GM18517 (cell line): ENCODE results near the gene GPHA2.

Source experiments
- ATAC-seq: cut with Tn5 transposase; IDR thresholded peaks from one replicate; pipeline ENCODE4 v1.9.1; 2021; ENCODE audit warnings: mild to moderate bottlenecking, moderate library complexity; ENCODE audit not compliant: unreplicated experiment

Gene GPHA2

DNA sequence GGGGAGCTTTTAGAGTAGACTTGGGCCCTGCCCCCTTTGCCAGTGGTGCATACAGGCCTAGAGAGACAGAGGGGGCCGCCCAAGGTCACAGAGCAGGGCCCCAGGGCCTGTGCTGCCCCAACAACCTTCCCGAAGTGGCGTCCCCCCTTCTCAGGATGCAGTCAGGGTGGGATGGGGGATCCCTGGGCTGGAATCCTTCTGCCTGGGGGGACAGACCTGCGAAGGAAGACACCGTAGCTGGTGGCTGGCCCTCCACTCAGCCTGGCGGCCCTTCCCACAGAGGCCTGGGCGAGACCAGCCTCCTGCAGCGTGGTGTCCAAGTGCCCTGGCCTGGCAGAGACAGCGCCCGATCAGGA is 42.9 kb downstream of the GPHA2 start:
- no peak for ATAC-seq

DNA sequence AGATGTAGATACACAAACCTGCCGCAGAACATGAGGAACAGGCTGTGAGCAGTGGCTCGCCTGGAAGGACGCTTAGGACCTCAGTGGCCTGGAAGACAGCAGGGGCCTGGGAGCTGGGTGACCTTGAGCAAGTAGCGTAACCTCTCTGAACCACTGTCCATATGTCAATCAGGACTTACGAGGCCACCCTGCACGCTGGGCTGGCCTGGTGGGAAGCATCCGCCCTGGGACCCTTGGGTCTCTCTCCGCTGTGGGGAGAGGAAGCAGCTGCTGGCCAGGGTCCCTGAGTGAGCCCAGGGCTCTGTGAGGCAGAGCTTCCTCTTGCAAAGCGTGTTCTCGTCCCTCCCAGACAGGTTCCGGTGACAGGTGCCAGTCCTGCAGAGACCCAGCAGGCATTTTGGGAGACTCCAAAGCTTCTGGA is 43.3 kb downstream of the GPHA2 start:
- no peak for ATAC-seq

GRCh38 chr11:64891880-64892279 is 43.8 kb downstream of the GPHA2 start:
- ATAC-seq = no peak

DNA sequence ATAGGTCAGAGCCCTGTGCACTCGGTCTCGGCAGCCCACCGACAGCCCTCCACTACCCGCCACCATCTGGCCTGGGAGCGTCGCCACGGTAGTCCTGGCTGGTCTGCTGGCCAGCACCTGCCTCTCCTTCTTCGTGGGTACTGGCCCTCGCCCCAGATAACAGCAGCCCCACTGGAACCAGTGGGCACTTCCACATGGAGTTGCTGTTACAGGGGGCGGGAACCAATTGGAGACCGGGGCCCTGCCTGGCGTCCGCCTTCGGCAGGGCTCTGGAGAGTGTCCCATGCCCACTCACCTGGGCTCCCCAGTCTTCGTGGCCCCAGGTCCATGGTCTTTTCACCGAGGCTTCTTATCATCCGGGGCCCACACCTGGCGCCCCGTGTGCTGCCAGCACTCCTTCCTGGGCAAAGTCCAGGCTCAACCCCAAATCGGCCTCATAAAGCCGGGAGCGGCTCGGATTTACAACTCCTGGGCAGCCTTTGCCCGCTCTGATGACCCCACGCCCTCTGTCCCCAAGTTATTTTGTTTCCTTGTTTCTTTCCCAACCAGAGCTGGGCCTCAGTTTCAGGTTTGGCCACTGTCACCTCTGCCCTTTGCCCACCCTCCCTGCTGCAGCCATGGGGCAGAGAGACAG is 44.4 kb downstream of the GPHA2 start:
- ATAC-seq = no peak

DNA sequence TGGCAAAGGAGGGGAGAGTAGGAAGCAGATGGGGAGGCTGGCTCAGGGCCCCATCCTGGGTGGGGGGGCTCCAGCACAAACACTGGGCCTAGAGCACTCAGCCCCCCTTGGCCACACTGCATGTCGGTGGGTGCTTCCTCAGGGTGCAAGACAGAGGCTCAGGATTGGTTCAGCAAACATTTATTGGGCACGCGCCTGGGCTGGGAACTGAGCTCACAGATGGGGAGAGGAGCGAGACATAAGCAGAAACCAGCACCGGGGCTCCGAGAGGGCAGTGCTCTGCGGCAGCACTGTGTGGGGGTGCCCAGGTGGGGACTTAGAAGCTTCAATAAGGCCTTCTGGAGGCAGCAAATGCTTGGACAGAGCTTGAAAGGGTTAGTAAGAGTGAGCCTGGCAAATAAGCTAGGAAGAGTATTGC is 45.2 kb downstream of the GPHA2 start:
- ATAC-seq = no peak

- no peak for ATAC-seq
Measured at GRCh38 chr11:64888729-64889511, 46.8 kb downstream of the GPHA2 start.

GRCh38 chr11:64888406-64888728 is 47.3 kb downstream of the GPHA2 start:
- ATAC-seq = no peak

DNA sequence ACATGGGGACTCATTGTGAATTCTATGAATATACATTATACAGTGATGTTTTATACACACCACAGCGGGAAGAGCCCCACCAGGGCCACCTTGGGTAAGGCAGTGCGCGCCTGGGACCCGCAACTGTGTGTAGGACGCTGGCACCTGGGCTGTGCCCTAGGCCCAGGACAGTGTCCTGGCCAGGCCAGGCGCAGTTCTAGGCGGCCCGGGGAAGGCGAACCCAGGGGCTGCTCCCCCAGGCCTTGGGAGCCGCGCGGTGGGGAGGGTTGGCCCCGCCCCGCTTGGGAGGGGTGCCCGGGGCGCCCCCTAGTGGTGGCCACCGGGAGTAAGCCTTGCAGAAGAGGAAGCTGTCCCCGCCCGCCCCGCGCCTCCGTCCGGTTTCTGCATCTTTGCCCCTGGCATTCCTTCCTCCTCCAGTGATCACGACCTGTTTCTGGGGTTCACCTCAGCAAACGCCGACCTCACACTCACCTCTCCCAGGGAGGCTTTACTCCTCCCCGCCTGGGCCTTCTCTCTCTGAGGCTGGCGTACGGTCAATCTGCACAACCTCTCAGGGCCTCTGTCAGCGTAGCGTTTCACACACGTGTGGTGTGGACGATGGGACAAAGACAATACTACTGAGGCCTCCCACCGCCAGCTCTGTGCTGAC is 47.8 kb downstream of the GPHA2 start:
- ATAC-seq = no peak

DNA sequence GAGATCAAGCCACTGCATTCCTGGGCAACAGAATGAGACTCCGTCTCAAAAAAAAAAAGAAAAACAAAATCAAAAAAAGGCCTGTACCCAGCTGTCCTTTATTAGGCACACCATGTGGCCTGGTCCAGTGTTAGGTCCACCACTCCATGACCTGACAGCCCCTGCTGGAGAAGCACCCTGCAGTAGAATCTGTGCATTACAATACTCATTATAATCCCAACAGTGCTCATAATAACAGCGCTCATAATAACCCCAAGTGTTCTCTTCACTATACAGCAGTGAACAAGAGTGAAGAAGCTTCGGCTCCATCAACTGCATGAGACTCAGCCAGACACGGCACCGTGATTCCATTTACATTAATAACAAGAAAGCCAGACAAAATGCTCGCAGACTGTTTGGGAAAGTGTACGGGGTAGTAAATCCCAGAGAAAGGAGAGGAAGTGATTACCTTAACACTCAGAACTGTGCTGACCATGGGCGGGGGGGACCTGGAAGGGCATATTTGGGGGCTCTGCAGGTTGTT is 48.4 kb downstream of the GPHA2 start:
- ATAC-seq = no peak

DNA sequence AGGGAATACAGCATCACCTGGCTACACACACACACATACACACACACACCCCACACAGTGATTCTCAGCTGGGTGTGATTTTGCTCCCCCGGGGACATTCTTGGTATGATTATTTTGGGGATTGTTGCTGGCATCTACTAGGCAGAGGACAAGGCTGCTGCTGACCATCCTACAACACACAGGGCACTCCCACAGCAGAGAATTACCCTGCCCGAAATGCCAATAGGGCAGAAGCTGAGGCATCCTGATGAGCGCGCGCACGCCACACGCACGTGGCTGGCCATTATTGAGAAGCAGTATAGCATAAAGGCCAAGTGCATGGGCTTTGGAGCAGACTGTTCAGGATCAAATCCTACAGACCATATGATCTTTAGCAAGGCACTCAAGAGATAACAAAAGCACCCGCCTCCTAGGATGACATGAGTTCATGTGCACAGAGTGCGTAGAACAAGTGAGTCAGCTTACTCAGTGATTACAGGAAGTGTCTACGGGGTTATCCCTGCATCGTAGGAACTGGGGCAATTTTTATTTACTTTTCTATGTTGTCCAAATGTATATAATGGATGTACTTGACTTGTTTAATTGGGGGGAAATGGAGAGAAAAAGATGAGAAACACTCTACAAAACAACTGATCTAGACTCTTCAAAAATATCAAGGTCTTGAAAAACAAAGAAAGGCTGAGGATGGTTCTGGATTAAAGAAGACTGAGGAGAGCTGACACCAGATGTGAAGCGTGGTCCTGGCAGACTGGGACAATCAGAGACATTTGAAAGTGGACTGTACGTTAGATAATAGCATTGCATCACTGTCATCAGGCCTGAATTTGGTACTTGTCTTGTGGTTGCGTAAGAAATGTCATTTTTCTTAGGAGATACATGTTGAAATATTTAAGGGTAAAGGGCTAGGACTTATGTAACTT is 50.1 kb downstream of the GPHA2 start:
- ATAC-seq = no peak
